ENCODE measurements around the gene GHR.

GHR gene

DNA sequence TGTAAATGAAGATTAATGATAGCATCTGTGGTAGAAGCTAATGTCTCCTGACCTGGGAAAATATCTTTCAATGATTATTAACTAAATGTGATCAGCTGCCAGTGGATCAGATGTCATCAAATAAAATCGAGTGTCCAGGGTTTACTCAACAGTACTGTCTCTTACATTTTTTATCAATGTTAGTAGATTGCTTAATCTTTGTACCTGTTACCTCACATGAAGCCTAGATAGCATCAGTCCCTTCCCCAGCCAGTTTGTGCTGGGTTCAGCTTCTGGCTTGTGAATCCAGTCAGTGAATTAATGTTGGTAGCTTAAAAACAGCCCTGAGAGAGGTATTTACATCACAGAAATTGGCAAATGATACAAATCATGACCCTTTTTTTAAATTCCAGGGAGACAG lies 134.4 kb downstream of the GHR start:
- Mint-ChIP-seq H3K4me3 (no peak overlapping the region), H3K27me3 (ENCODE audit: low read depth, poor library complexity) (peaks cover 11% of the 10 kb centered on the region), H3K27ac (no peak overlapping the region), H3K36me3 (ENCODE audit: low read depth) (no peaks in the 10 kb centered on the region), H3K4me1 (no peaks in the 10 kb centered on the region), H3K9me3 (no peaks in the 10 kb centered on the region)
- TF ChIP-seq, protein P1, sequence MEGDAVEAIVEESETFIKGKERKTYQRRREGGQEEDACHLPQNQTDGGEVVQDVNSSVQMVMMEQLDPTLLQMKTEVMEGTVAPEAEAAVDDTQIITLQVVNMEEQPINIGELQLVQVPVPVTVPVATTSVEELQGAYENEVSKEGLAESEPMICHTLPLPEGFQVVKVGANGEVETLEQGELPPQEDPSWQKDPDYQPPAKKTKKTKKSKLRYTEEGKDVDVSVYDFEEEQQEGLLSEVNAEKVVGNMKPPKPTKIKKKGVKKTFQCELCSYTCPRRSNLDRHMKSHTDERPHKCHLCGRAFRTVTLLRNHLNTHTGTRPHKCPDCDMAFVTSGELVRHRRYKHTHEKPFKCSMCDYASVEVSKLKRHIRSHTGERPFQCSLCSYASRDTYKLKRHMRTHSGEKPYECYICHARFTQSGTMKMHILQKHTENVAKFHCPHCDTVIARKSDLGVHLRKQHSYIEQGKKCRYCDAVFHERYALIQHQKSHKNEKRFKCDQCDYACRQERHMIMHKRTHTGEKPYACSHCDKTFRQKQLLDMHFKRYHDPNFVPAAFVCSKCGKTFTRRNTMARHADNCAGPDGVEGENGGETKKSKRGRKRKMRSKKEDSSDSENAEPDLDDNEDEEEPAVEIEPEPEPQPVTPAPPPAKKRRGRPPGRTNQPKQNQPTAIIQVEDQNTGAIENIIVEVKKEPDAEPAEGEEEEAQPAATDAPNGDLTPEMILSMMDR (IDR thresholded peaks at IDR 0.05): no peak
- no peak for DNase-seq

DNA sequence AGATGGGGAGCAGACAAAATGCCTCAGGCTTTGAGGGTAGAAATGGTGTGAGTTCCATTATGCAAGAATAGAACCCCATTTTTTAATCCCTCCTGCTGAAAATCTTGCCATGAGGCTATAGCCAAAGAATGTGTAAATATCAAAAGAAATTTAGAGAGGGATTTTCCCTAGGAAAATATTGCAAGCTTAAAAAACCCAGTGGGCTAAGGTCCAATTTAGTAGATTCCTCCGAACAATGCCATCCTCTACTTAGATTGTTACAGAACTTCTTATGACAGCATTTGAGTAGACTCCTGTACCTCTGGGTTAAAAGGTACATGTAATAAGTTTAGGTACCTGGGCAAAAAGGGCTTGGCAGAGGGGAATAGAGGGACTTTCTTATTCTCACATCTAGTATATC lies 138.4 kb downstream of the GHR start:
- peaks cover 11% of the 10 kb centered on the region for H3K27me3 Mint-ChIP-seq (ENCODE audit: low read depth, poor library complexity)
- H3K27ac Mint-ChIP-seq: no peak overlapping the region
- TF ChIP-seq, protein P1 (IDR thresholded peaks at IDR 0.05): no peak
- H3K4me3 Mint-ChIP-seq: no peak overlapping the region
- H3K36me3 Mint-ChIP-seq (ENCODE audit: low read depth): no peaks in the 10 kb centered on the region
- H3K9me3 Mint-ChIP-seq: no peaks in the 10 kb centered on the region
- no peak for DNase-seq
- peaks cover 3% of the 10 kb centered on the region for H3K4me1 Mint-ChIP-seq

DNA sequence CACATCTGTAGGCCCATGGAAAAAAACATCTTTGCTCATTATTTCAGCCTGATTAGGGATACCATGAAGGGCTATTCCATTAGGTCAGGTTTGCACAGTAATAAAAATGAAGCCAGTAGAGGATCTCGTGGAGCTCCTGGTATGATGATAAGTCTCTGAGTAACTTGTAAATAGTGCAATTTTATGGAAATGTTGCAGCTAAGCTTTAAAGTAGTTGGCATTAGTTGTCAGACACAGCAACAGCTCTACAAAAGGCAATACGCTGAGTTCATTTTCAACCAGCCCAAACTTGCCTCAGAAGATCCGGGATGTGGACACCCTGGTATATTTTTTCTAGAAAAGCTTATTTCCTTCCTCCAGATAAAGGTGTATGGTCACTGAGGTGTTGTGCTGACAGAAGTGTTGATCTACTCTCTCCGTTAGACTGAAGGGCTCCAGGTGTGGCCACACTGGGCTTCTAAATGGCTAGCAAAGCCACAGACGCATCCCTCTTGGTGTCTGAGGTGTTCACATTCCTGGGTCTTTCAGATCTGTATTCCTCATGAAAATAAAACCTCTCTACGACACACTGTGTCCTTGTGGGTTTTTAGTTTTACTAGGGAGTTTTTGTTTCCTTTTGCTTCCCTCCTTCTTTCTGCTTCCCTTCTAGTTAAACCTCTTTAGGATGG lies 141.6 kb downstream of the GHR start:
- H3K36me3 Mint-ChIP-seq (ENCODE audit: low read depth): no peaks in the 10 kb centered on the region
- peak overlapping the region; percentile 26 for H3K27ac Mint-ChIP-seq
- no peaks in the 10 kb centered on the region for H3K9me3 Mint-ChIP-seq
- H3K4me3 Mint-ChIP-seq: no peak overlapping the region
- peaks cover 11% of the 10 kb centered on the region for H3K27me3 Mint-ChIP-seq (ENCODE audit: low read depth, poor library complexity)
- TF ChIP-seq, protein P1 (IDR thresholded peaks at IDR 0.05): no peak
- H3K4me1 Mint-ChIP-seq: peaks cover 14% of the 10 kb centered on the region
- no peak for DNase-seq

DNA sequence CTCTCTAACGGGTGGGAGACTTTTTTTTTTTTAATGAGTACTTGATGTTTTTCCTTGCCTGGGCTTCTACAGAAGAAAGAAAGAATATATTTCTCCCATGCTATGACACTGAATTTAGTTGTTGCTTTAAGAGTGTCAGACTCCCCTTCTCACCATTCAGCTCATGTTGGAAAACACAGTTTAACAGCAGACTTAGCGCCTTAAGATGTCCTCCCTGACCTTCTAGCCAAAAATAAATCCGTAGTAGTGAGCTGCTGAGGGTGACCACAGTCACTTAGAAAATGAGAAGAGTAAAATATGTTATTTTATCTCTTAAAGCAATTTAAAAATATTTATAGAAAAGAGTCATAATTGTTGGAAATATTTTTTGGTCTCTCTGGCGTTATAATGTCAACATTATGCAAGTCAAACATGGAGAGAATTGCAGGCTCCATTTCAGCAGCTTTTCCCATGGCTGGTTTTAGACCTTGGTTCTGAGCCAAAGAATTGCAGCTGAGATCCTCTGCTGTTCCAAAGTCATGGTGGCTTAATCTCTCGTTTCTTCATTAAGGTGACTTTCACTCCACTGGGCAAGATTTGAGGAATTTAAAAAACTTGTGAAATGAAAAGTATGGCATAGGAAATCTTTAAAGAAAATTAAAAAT lies 143.5 kb downstream of the GHR start:
- Mint-ChIP-seq H3K27me3 (ENCODE audit: low read depth, poor library complexity) (no peaks in the 10 kb centered on the region), H3K4me1 (peaks cover 15% of the 10 kb centered on the region), H3K4me3 (no peak overlapping the region), H3K9me3 (no peaks in the 10 kb centered on the region), H3K27ac (peak overlapping the region; percentile 82), H3K36me3 (ENCODE audit: low read depth) (no peaks in the 10 kb centered on the region)
- DNase-seq: no peak
- TF ChIP-seq, protein P1 (IDR thresholded peaks at IDR 0.05): no peak

DNA sequence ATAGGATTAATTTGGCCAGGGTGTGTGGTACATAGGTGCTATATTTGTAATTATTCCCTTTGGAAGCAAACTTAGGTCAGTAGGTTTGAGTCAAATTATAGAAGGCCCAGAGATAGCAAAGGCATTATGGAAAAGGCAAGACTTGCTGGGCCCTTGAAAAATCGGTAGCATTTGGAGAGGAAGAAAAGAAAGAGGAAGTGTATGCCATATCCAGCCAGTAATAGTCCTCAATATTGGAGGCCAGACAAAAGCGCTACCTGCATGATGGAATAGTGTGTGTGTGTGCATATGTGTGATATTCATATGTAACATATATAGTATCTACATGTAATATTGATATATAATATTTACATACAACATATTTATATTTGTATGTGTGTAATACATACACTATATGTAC lies 146.1 kb downstream of the GHR start:
- Mint-ChIP-seq H3K27me3 (ENCODE audit: low read depth, poor library complexity) (no peaks in the 10 kb centered on the region), H3K9me3 (no peaks in the 10 kb centered on the region), H3K4me3 (no peak overlapping the region), H3K27ac (no peak overlapping the region), H3K36me3 (ENCODE audit: low read depth) (no peaks in the 10 kb centered on the region), H3K4me1 (peaks cover 33% of the 10 kb centered on the region)
- DNase-seq: no peak
- TF ChIP-seq, protein P1 (IDR thresholded peaks at IDR 0.05): no peak

Measured in nephron progenitor cell (in vitro differentiated cells).